Muscle of leg (tissue), 11 donors: Measurements from ENCODE around the gene SP5. TPM values are rescaled to one million over a fixed set of nuclear protein-coding genes. Genes with fewer than 3 reads are reported as not detected.

Experiments
- DNase-seq: peaks from one replicate; pipeline ENCODE4 v3.0.0; 2013
- H3K27ac ChIP-seq: one replicate; pipeline ENCODE4 v1.5.1; 2013; ENCODE audit warnings: mild to moderate bottlenecking, low read length, control low read depth
- H3K27me3 ChIP-seq: one replicate; pipeline ENCODE4 v1.6.1; 2013; ENCODE audit warnings: low read length; ENCODE audit not compliant: control insufficient read depth, insufficient read depth
- H3K36me3 ChIP-seq: one replicate; pipeline ENCODE4 v1.6.1; 2013; ENCODE audit warnings: low read length; ENCODE audit not compliant: control insufficient read depth, insufficient read depth
- H3K4me1 ChIP-seq: one replicate; pipeline ENCODE4 v1.6.1; 2013; ENCODE audit warnings: low read length; ENCODE audit not compliant: control insufficient read depth, insufficient read depth
- H3K4me3 ChIP-seq: one replicate; pipeline ENCODE4 v1.5.1; 2013; ENCODE audit warnings: low read length, control low read depth
- H3K9me3 ChIP-seq: replicated peaks from 2 replicates; pipeline ENCODE4 v1.6.1; 2013; ENCODE audit warnings: low read depth, low read length; ENCODE audit not compliant: control insufficient read depth
- WGBS: methylation state at CpG from one replicate; pipeline ENCODE4 v1.1.5; 2013; ENCODE audit warnings: missing lambda C conversion rate; ENCODE audit not compliant: insufficient coverage; 5-methylcytosine and 5-hydroxymethylcytosine counted together
- polyA plus RNA-seq, 8 donors: library from polyadenylated mRNA; unstranded; fragments of 120-200 nt; gene quantifications; one replicate each; pipeline versions ENCODE4 v1.2.1 to v1.2.3, GENCODE V29; 2013; ENCODE audit warnings: inconsistent platforms in 1 of 8, low replicate concordance in 1 of 8; ENCODE audit not compliant: insufficient read length in 8 of 8, insufficient read depth in 1 of 8
- total RNA-seq: library from RNA; stranded (reverse); fragments of 120-200 nt; gene quantifications from one replicate; pipeline ENCODE4 v1.2.4, GENCODE V29; 2013

The SP5 gene
- total and polyA plus RNA-seq, 9 donors, result 1.3 to 8.7 (median 3.7) TPM

DNA sequence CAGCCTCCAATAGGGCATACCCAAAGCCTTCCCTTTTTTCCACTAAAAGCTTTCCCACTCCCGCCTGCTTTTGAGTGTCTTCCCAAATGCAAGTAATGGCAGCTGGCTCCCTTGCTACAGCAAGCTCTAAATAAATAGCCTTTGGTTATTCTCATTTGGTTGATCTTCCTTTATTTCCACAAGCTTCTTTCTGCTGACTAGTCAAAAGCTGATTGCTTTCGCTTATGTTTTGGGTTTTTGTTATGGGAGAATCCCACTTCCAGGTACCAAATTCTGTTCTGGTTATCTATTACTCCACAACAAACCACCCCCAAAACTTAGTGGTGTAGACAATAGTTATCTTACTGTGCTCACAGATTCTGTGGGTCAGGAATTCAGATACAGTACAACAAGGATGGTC, 22.3 kb downstream of the SP5 start:
- Histone ChIP-seq H3K4me1 (no peaks in the 10 kb centered on the region), H3K27ac (no peak overlapping the region), H3K9me3 (peaks cover 4% of the 10 kb centered on the region), H3K4me3 (no peak overlapping the region), H3K27me3 (no peaks in the 10 kb centered on the region), H3K36me3 (no peaks in the 10 kb centered on the region)
- no CpG with 5 or more reads among the region's 2 CpGs for WGBS
- DNase-seq, result no peak

DNA sequence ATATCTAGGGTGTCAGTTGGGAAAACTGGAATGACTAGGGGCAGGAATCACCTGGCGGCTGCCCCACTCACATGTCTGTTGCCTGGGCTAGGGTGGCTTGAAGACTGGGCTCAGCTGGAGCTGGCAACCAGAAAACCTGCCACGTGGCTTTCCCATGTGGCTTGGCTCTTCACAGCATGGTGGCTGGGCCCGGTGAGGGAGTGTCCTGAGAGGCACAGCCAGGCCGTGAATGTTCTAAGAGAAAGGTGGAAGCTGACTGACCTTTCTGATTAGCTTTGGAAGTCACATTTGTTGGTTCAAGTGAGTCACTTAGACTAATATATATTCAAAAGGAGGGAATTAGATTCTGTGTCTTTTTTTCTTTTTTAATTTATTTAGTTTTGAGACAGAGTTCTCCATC, 22.7 kb downstream of the SP5 start:
- H3K36me3 ChIP-seq, result no peaks in the 10 kb centered on the region
- 80% methylated on average over 2 of the region's 4 CpGs for WGBS
- H3K27me3 ChIP-seq, result no peaks in the 10 kb centered on the region
- DNase-seq, result no peak
- peaks cover 4% of the 10 kb centered on the region for H3K9me3 ChIP-seq
- no peak overlapping the region for H3K27ac ChIP-seq
- H3K4me1 ChIP-seq, result no peaks in the 10 kb centered on the region
- no peak overlapping the region for H3K4me3 ChIP-seq

DNA sequence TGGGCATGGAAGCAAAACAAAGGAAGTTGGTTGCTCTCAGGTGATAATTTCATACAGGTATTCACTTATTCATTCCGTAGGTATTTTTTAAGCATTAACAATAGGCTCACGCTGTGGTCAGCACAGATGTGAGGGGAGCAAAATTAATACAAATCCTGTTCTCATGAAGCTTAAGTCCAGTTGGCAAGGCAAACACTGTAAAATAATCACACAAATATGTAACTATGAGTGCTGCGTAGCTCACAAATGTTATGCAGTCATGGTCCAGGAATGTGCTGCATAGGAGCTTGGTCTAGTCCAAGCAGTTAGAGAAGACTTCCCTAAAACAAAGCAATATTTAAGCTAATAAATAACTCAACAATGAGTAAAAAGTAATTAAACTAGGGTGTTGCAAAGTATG, 23.9 kb downstream of the SP5 start:
- DNase-seq, result peak; percentile 74
- no peaks in the 10 kb centered on the region for H3K36me3 ChIP-seq
- no CpG with 5 or more reads among the region's 3 CpGs for WGBS
- H3K27ac ChIP-seq, result no peak overlapping the region
- H3K9me3 ChIP-seq, result peaks cover 4% of the 10 kb centered on the region
- H3K27me3 ChIP-seq, result no peaks in the 10 kb centered on the region
- no peaks in the 10 kb centered on the region for H3K4me1 ChIP-seq
- no peak overlapping the region for H3K4me3 ChIP-seq

DNA sequence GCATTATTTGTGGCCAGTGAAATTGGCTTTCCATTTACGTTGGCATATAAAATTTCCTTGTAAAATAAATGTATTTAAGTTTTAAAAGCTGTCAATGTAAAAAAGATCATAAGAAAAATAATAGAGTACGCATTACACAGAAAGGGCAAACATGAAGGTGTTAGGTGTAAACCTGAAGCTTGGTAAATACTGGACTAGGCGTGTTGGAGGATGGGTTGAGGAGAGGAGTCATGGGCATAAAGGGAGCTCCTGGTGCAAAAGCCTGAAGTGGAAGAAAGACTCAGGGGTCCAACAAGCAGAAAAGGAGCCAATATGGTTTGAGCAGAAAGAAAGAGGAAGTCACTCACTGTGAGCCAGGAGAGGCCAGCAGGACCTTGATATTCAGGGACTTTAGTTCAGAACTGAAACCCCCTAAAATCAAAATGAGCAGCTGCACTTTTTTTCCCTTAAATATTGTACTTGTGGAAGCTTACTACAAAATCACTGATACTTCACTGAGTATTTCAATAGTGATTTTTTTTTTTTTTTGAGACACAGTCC, 24.4 kb downstream of the SP5 start:
- H3K4me1 ChIP-seq, result no peaks in the 10 kb centered on the region
- H3K27ac ChIP-seq, result no peak overlapping the region
- 95% methylated on average over 2 of the region's 3 CpGs for WGBS
- H3K36me3 ChIP-seq, result no peaks in the 10 kb centered on the region
- H3K4me3 ChIP-seq, result no peak overlapping the region
- DNase-seq, result no peak
- peaks cover 4% of the 10 kb centered on the region for H3K9me3 ChIP-seq
- no peaks in the 10 kb centered on the region for H3K27me3 ChIP-seq

DNA sequence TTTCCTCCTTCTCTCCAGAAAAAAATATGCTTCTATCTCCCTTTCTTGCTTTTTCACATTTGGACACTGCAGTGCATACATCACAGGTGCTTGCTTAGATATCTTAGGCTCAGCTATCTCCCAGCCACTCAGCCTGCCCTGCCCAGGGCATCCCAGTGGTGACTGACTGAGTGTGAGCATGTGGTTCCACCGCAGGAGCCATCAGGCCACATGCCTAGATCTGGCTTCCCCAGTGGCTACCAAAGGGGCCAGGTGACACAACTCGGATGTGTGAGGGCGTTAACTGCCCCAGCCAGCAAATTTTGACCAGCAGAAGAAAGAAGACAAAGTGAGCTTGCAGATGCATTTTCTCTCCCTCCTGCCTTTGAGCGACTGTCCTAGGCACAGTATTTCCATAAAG, 25.5 kb downstream of the SP5 start:
- H3K9me3 ChIP-seq, result peaks cover 4% of the 10 kb centered on the region
- no peaks in the 10 kb centered on the region for H3K4me1 ChIP-seq
- no peak for DNase-seq
- H3K36me3 ChIP-seq, result no peaks in the 10 kb centered on the region
- WGBS, result 87% methylated on average over 4 of the region's 4 CpGs
- no peak overlapping the region for H3K27ac ChIP-seq
- no peak overlapping the region for H3K4me3 ChIP-seq
- no peaks in the 10 kb centered on the region for H3K27me3 ChIP-seq

DNA sequence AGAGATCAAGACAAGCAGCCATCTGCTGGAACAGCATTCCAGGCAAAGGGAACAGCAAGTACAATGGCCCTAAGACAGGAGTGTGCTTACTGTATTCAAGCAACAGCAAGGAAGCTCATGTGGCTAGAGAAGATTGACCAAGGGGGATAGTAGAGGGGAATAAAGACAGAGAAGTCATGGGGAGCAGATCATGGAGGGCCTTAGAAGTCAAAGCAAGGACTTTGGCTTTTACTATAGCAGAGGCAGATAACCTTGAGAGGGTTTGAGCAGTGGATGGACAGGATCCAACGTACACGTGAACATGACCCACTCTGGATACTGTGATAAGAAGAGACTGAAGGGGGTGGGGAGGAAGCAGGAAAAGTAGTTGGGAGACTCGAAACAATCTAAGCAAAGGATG, 26.9 kb downstream of the SP5 start:
- peaks cover 2% of the 10 kb centered on the region for H3K9me3 ChIP-seq
- no peaks in the 10 kb centered on the region for H3K27me3 ChIP-seq
- 91% methylated on average over 3 of the region's 3 CpGs for WGBS
- no peak overlapping the region for H3K27ac ChIP-seq
- no peaks in the 10 kb centered on the region for H3K4me1 ChIP-seq
- no peak for DNase-seq
- H3K36me3 ChIP-seq, result no peaks in the 10 kb centered on the region
- no peak overlapping the region for H3K4me3 ChIP-seq

DNA sequence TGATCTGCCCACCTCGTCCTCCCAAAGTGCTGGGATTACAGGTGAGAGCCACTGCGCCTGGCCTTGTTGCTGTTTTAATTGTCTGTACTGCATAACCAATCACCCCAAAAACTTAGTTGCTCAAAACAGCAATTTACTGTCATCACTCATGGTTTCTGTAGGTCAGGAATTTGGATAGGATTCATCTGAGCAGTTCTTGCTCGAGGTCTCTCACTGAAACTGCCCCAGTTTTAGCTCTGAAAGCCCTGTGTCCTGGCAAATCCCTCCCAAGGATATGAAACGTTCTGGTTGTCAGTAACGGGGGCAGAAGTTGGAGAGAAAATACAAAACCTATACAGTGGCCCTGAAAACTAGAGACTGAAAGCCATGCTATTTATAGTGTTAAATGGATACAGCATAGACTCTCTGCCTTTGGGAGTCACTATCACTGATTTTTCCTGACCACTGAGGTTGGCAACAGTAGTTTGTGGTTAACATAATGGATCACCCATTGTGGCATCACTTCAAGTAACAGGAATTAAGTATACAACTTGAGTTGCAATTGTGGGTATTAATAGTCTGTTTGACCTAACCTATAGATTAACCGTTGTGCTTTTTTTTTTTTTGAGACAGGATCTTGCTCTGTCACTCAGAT, 27.9 kb downstream of the SP5 start:
- Histone ChIP-seq H3K27ac (no peak overlapping the region), H3K4me1 (no peaks in the 10 kb centered on the region), H3K9me3 (no peaks in the 10 kb centered on the region), H3K36me3 (no peaks in the 10 kb centered on the region), H3K27me3 (no peaks in the 10 kb centered on the region), H3K4me3 (no peak overlapping the region)
- WGBS, result 75% methylated on average over 4 of the region's 6 CpGs
- DNase-seq, result no peak

DNA sequence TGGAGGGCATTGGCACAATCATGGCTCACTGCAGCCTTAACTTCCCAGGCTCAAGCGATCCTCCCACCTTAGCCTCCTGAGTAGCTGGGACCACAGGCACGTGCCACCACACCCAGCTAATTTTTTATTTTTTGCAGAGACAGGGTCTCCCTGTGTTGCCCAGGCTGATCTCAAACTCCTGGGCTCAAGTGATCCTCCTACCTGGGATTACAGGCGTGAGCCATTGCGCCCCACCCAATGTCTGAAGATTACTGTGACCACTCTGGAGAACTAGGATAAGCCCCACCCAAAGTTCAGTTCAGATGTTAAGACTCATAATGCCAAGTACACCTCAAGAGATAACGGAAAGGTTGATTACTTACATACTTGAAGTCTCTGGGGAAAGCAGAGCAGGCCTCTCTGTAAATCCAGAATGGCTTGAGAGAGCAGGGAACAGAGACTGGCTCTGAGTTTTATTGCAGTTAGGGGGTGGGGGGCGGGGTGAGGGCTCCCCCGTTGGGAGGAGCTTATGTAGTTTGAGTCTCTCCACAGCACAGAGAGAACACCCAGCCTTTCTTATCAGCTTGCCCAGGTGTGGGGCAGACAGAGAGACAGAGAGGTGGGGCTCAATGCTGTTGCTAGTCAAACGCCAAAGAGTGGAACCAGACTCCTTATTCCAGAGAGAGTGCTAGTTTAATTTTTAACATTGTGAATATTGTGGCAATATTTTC, 28.5 kb downstream of the SP5 start:
- no peak for DNase-seq
- Histone ChIP-seq H3K27ac (no peak overlapping the region), H3K27me3 (no peaks in the 10 kb centered on the region), H3K36me3 (no peaks in the 10 kb centered on the region), H3K9me3 (no peaks in the 10 kb centered on the region), H3K4me1 (no peaks in the 10 kb centered on the region), H3K4me3 (no peak overlapping the region)
- WGBS, result 61% methylated on average over 4 of the region's 8 CpGs

DNA sequence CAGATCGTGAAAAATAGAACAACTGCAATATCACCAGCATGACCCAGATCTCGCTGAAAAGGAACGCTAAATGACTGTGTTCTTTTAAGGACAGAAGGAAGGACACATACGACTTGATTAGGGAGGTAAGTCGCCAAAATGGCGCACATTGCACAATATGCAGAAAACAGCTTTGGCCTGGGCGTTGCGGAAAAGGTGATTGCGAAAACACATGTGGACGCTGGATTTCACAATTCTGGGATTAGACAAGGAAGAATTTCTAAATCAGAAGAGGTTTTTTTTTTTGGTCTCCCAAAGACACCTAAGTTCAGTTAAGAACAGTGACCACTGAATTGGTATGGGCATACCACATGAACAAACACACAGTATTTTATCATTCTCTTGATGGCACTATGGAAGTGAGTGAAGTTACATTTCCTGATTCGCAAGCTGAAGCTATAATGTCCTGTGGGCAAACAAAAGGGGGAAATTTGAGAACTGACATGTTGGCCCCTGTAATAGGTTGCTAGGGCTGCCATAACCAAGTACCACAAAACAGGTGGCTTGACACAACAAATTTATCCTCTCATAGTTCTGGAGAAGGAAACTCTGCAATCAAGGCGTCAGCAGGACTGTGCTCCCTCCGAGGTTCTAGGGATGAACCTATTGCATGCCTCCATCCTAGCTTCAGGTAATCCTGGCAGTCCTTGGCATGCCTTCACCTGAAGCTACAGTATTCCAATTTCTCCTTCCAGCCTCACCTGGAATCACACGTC, 29.3 kb downstream of the SP5 start:
- Histone ChIP-seq H3K9me3 (no peaks in the 10 kb centered on the region), H3K4me3 (no peak overlapping the region), H3K36me3 (no peaks in the 10 kb centered on the region), H3K27ac (no peak overlapping the region), H3K4me1 (no peaks in the 10 kb centered on the region), H3K27me3 (no peaks in the 10 kb centered on the region)
- DNase-seq, result no peak
- 82% methylated on average over 11 of the region's 14 CpGs for WGBS

DNA sequence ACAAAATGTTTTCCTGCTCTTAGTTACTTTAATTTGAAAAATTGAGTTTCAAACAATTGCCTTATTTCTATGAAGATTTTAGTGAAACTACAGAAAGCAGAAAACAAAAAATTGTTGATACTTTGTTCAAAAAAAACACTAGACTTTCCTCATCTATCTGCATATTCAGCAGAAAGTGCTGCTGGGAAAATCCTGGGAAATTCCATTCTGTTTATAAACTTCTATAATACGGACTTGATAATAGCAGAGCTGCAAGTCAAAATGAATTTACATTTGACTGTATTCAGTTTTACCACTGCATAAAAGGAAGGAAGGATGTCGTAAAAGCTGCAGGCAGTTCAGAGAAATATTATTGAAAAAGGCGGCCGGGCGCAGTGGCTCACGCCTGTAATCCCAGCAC, 30.2 kb downstream of the SP5 start:
- Histone ChIP-seq H3K27me3 (no peaks in the 10 kb centered on the region), H3K4me1 (no peaks in the 10 kb centered on the region), H3K4me3 (no peak overlapping the region), H3K27ac (no peak overlapping the region), H3K36me3 (no peaks in the 10 kb centered on the region), H3K9me3 (no peaks in the 10 kb centered on the region)
- DNase-seq, result no peak
- 49% methylated on average over 4 of the region's 6 CpGs for WGBS
